GM12801 (cell line): ENCODE results near the gene IL17F.

Source experiments
- TF ChIP-seq, protein P1 (sequence below): IDR thresholded peaks from one replicate; pipeline ENCODE4 v1.5.1; 2011; ENCODE audit warnings: control low read depth; ENCODE audit not compliant: insufficient read length; ENCODE audit errors: extremely low read depth

Gene IL17F

DNA sequence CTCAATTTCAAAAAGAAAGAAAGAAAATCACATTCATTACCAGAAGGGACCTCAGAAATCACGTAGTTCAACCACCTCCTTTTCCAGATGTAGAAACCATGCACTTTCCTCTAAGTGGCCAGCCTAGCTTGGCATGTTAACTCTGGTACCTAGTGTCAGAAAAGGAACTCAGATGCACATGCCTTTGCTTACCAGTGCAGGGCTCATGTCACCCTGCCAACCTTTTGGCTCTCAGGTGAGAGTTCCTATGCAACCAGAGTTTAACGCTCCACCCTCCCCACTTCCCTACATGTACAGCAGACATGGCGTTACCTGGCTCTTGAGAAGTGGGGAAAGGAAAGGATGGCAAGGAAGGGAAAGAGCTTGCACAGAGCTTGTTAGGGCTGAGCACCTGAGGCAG is 16.3 kb upstream of the IL17F start:
- TF ChIP-seq, protein P1, sequence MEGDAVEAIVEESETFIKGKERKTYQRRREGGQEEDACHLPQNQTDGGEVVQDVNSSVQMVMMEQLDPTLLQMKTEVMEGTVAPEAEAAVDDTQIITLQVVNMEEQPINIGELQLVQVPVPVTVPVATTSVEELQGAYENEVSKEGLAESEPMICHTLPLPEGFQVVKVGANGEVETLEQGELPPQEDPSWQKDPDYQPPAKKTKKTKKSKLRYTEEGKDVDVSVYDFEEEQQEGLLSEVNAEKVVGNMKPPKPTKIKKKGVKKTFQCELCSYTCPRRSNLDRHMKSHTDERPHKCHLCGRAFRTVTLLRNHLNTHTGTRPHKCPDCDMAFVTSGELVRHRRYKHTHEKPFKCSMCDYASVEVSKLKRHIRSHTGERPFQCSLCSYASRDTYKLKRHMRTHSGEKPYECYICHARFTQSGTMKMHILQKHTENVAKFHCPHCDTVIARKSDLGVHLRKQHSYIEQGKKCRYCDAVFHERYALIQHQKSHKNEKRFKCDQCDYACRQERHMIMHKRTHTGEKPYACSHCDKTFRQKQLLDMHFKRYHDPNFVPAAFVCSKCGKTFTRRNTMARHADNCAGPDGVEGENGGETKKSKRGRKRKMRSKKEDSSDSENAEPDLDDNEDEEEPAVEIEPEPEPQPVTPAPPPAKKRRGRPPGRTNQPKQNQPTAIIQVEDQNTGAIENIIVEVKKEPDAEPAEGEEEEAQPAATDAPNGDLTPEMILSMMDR: no peak

DNA sequence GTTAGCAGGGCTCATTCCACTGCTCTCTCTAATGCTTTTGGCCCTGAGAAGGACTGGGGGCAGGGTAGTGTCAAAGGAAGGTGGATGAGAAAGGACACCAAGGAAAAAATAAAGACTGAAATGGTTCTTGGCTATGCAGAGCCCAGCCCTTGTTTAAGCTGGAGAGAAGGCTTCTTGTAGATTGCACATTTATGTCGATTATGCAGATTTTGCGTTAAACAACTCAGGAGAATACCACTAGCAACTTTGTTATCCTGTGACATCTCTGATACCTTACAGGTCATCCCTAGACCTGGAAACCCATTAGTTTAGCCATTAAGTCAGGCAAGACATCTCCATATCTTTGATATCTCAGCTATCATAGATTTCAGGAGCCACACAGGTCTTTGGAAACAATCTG is 11.1 kb upstream of the IL17F start:
- TF ChIP-seq, protein P1: no peak

DNA sequence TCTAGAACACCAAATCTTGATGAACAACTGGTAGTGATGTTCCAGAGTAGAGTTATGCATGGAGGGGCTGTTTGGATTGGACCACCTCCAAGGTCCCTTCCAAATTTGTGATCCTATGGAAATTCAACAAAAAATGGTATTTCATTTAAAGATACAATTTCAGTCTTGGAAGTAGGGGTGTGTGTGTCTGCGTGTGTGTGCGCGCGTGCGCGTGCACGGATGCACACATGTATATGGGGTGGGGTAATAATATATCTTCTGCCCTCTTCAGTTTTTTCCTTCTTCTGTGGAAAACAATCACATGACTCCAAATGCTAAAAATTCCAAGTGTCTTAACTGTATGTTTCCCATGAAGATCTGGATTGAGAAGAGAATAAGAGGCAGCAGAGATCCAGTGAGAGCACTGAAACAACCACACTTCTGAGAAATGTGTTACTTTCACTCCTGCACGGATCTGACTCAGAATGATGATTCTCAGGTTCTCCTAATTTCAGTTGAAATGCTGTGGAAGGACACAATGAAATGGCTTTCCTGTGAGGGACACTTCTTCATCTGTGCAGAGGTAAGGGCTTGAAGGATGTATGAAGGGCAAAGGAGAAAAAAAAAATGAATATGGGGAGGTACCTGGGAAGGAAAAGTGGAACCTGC is 10.6 kb upstream of the IL17F start:
- TF ChIP-seq, protein P1: no peak

DNA sequence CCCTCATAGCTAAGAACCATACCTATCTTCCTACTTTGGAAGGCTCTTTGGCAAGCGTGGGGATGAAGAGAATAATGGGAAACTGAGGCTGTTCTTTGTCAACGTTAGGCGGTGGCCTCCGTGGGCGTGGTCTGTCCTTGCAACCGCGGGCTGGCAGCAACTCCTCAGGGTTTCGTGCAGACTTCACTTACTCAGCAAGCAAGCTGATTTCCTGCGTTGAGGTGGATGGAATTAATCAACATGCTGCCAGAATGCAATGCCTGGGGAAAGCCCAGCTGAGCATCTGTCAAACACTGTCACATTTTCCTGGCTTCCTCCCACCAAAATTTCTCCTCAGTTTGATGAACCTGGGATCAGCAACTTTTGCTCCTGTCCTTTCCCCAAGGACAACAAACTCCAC is 9.2 kb upstream of the IL17F start:
- TF ChIP-seq, protein P1: no peak

DNA sequence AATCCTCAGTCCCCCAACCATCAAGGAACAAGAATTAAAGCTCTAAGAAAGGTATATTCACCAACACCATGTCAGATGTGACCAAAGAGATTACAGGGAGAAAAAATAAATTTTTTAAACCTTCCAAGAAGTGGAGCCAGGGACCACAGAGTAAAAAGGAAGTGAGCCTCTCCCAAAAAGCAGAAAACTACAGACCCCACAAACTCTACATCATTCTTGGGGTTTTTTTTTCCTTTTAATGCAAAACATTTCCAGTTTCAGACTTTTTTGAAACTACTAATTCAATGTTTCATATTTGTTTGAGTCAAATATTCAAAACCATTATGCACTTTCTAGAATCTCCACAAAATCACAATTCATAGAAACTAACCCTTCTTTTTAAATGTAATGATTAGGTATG is 6.8 kb upstream of the IL17F start:
- TF ChIP-seq, protein P1: no peak

DNA sequence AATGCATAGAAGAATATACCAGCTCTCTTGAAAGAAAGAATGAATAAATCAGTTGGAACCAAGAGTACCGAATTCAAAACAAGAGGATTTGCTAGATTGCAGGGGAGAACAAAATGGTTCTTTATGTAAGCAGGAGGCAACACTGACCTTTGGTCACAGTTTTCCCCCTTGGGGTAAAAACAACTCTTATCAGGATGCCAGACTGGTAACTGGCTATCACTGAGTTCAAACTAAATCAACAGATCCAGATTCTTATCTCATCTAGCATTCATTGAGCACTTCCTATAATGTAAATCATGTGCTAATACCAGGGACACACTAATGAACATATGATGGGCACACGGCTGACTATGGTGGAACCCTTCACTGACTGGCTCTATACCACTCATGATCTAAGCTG is 4.8 kb upstream of the IL17F start:
- TF ChIP-seq, protein P1: no peak

DNA sequence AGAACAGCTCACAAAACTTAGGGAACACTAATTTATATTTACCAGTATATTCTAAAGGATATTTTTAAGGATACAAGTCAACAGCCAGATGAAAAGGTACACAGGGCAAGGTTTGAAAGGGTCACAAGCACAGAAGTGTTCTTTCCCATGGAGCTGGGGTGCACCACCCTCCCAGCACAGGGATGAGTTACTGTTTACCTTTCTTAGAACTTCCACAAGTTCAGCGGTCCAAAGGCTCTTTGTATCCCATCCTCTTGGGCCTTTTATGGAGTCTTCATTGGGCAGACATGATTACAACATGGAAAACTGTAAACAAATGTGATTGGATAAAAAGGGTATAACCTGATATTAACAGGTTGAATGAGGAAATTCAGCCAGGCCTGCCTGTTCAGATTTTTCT is 1.1 kb upstream of the IL17F start:
- TF ChIP-seq, protein P1: no peak

DNA sequence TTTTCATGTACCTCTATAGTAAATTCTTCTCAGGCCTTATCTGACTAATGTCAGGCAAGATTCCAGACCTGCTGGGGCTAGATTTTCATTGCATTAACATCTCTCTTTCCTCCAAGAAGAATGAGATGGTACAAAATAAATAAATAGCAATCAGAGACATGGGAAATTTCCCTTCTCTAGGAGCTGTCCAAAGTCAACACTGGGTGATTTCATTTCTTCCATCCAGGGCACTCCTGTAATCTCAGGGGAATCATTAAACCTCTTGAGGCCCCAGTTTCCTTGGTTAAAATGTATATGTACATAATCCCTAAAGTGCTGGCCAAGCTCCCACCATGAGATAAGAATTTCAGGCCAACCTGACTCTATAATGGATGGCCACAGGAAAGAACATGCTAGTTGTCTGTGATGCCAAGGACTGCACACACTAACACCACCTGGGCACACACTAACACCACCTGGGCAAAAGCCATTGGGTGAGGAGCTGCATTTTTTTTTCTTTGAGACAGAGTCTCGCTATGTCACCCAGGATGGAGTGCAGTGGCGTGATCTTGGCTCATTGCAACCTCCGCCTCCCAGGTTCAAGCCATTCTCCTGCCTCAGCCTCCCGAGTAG is 912 bp downstream of the IL17F start:
- TF ChIP-seq, protein P1: no peak
